ENCODE results near the gene TMBIM6.

TMBIM6 gene

DNA sequence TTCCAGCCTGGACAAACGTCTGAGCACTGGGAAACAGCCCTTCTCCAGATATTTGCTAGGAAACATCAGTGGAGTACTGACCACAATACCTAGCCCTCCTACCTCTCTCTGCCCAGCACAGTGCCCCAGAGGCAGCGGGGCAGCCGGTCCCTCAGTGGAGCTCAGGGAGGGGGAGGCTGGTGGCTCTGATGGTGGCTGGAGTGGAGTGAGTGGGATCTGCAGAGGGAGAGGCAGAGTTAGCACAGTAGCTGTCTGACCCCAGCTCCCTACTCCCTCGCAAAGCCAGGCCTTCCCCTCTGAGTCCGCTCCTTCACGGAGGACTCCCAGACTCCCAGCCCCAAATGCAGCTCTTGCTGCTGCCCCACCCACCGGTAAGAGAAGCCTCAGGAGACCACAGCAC lies 56.9 kb downstream of the TMBIM6 start:
- no peak for DNase-seq (ENCODE audit: low read depth)

DNA sequence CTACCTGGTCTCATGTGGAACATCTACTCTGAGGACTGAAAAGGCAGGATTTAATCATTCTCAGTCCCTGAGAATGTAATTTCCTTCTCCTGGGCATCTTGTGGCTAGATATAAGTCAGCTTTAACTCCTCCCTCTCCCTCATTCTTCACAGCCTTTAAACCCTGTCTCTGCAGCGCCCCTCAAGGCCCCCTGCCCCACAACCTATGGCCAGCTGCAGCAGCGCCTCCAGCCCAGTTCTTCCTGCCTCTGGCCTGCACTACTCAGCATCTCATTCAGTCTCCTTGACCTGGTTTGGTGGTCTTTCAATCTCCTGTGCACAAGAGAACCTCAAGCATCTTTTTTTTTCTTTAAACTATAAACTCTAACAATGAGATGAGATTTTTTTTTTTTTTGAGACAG lies 57.6 kb downstream of the TMBIM6 start:
- DNase-seq (ENCODE audit: low read depth), result no peak

DNA sequence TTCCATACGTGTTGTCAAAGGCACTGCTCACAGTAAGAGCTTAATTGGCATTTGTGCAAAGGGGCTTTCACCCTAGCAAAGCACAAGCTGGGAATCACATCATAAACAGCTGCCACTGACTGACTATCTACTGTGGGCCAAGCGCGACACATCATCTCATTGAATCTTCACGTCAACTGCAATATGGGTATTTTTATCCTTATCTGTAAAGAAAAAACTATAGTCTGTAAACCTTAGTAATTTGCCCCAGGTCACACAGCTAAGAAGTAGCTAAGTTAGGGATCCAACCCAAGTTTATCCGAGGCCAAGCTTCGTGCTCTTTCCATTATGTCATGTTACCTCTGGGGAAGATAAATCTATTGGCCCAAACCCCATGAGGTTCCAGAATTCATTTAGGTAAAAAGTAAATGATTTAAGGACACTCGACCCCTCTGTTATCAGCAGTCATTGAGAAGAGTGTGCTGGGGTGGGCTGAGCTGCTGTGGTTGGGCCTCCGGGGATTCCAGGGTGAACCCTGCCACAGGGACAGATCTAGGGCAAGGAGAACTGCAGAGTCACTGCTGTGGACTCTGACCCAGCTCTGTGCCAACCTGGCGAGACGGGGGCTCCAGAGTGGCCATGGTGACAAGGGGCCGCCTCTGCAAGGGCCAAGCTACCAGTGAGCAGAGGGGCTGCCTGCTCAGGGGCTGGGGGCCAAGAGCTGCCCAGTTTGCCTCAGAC lies 59.2 kb downstream of the TMBIM6 start:
- no peak for DNase-seq (ENCODE audit: low read depth)

GRCh38 chr12:49801141-49802063 lies 60.0 kb downstream of the TMBIM6 start:
- DNase-seq (ENCODE audit: low read depth), result no peak

GRCh38 chr12:49803693-49804450 lies 62.5 kb downstream of the TMBIM6 start:
- DNase-seq (ENCODE audit: low read depth), result no peak

- DNase-seq (ENCODE audit: low read depth), result no peak
Observed at GRCh38 chr12:49804821-49805220, 63.5 kb downstream of the TMBIM6 start.

DNA sequence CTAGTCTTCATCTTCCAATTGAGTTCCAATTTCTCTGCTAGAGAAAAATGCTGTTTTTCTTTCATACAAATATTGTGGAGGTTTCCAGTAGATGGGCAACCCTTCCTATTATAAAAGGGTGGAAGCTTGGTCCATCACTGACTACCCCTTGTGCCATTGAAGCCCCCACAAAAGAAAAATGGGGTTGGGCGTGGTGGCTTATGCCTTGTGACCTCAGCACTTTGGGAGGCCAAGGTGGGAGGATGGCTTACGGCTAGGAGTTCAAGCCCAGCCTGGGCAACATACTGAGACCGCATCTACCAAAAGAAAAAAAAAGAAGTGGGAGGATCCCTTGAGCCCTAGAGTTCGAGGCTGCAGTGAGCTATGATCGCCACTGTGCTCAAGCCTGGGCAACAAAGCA lies 64.1 kb downstream of the TMBIM6 start:
- no peak for DNase-seq (ENCODE audit: low read depth)

DNA sequence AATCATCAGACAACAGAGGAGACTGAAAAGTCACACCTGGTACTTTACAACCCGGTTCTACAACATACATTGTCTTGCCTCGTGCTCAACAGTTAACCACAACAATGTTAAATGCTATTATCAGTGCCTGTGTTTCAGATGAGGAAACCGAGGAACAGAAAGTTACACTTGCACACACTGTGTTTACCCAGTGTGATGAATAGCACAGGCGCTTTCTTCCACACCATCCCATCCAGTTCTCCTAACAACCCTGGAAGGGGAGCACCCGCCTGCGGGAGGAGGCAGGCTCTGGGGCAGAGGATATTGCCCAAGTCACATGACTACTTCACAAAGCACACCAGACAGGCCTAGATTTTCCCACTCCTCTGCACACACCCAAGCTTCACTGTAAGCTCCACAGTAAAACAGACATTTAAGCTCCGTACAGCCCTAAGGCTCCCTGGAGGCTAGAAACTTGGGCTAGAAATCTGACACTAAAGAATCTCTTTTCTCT lies 65.0 kb downstream of the TMBIM6 start:
- no peak for DNase-seq (ENCODE audit: low read depth)

DNA sequence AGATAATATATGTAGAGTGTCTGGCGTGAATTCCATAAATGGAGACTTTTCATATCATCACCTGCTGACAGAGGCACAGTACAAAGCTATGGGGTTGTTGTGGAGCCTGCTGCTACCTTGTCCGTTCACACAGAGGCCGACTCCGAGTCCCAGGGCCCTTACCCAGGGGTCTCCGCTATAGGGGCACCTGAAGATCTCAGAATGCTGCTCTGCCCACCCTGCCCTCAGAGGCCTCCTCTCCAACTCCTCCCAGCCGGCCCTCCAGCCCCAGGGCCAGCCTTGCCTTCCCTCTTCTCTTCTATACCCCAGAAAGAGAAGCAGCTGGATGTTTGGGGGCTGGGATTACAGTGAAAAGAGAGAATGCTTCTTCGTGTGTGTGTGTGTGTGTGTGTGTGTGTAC lies 65.5 kb downstream of the TMBIM6 start:
- no peak for DNase-seq (ENCODE audit: low read depth)

DNA sequence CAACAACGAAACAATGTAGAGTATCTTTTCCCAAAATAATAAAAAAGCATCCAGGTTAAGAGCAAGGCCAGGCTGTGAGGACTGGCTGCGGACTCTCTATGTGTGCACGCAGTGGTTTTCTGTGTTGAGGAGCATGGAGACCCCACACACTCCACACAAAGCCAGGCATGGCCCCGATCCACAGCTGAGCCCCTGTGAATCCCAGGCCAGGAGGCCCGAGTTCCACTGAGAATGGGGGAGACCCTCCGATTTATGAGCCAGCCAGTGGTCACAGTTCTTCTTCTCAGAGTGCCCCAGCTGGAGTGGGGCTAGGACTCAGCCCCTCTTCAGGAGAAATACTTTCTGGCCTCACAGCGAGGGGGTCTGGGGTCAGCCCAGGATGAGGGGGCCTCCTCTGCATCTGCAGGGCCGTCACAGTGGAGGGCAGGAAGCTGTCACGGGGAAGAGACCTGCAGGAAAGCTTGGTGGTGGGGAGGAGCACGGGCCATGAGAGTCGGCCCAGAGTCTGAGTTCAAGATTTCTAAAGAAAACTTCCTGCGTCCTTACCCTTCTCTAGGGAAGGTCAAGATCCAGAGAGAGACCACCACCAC lies 66.7 kb downstream of the TMBIM6 start:
- no peak for DNase-seq (ENCODE audit: low read depth)

- DNase-seq (ENCODE audit: low read depth), result no peak
Observed at GRCh38 chr12:49808686-49809380, 67.5 kb downstream of the TMBIM6 start.

DNA sequence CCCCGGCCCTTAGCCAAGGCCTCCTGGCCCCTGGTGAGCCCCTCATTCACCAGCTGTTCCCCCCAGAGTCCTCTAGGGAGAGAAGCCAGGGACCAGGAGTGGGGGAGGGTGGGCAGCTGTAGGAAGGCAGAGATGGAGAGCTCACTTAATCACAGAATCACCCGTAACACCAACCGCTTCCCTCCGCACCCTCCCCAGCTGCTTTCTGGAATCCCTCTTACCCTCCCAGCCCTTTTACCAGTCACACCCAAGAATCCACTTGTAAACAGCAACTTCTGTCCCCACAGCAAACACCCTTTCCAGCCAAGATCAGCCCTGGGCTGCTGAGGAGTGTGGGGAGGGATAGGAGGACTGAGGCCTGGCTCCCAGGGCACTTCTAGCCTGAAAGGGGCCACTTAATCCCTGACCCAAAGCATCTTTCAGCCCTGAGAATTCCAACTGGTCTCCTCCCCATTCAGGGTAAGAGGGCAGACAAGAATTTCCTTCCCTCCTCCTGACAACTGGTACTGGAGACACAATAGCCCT lies 68.1 kb downstream of the TMBIM6 start:
- DNase-seq (ENCODE audit: low read depth), result no peak

- DNase-seq (ENCODE audit: low read depth), result no peak
Observed at GRCh38 chr12:49809906-49810389, 68.6 kb downstream of the TMBIM6 start.

- no peak for DNase-seq (ENCODE audit: low read depth)
Observed at GRCh38 chr12:49811136-49811535, 69.8 kb downstream of the TMBIM6 start.

DNA sequence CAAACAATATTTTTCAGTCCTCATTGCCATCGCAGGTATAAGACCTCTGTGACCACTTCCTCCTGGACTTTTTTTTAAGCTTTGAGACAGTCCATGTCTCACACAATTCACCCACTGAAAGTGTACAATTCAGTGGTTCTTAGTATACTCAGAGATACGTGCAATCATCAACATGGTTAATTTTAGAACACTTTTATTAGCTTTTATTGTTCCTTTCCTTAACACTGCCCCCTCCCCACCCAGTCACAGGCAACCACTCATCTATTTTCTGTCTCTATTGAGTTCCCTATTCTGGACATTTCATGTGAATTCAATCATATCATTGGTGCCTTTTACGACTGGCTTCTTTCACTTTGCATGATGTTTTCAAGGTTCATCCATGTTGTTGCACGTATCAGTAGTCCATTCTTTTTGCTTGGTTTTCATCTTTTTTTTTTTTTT lies 70.6 kb downstream of the TMBIM6 start:
- DNase-seq (ENCODE audit: low read depth), result no peak

DNA sequence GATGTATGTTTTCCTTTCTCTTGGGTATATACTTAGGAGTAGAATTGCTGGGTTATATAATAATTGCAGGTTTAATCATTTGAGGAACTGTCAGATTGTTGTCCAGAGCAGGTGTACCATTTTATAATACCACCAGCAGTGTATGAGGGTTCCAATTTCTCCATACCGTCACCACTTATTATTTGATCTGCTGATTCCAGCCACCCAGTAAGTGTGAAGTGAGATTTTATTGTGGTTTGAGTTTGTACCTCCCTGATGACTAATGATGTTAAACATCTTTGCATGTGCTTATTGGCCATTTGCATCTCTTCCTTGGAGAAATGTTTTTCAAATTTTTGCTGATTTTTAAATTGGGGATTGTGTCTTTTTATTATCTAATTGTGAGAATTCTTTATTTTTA lies 71.8 kb downstream of the TMBIM6 start:
- DNase-seq (ENCODE audit: low read depth), result no peak
